Stimulated activated CD4-positive, alpha-beta T cell treated with anti-CD3 and anti-CD28 coated beads, Interleukin-1b, Interleukin-23, amount 100 ng/mL, for 48 hours (primary cell): ENCODE measurements around the gene SLC2A6.
"Not testable (repeated sequence)": the region's sequence is repeated elsewhere in the genome, so short reads cannot be mapped to it uniquely, and the experiment has no call there.

Source experiments
- DNase-seq: peaks from one replicate; pipeline ENCODE4 v3.0.0-alpha.2; 2020

Gene SLC2A6

DNA sequence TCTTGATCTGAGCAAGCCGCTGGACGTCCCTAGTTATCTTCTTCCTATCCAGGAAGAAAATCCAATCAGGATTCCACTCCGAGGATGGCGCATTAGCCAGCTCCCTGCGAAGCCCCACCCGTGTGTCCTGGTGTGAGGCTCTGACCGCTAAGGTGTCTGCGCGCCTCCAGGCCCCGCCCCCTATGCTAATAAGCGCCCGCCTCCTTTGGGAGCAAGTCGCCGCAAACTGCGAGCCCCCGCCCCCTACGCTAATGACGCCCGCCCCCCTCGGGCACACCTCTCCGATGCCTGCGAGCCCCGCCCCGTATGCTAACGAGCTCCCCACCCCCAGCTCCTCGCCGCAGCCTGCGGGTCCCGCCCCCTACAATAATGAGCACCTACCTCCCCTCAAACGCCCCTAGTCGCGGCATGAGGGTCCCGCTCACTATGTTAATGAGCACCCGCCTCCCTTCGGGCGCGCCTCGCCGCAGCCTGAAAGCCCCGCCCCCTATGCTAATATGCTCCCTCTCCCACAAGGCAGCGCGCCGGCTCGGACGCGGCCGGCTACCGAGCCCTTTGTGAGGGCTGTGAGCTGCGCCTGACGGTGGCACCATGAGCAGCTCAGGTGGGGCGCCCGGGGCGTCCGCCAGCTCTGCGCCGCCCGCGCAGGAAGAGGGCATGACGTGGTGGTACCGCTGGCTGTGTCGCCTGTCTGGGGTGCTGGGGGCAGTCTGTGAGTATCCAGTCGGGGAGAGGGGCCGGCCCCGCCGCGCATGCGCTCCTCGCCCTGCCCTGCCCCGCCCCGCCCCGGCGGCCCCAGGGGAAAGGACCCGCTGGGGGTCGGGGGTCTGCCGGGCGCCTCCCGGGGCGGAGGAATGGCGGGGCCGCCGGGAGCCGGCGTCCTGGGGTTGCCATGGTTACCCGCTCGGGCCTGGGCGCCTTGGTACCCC is 19.2 kb downstream of the SLC2A6 start, which contains the start of gene CACFD1:
Gene CACFD1 (plus strand): TSS at position 503 of the 929 bp plus-strand sequence. CDS start 89 bp downstream, at position 592.
- DNase-seq, result peak; percentile 91

DNA sequence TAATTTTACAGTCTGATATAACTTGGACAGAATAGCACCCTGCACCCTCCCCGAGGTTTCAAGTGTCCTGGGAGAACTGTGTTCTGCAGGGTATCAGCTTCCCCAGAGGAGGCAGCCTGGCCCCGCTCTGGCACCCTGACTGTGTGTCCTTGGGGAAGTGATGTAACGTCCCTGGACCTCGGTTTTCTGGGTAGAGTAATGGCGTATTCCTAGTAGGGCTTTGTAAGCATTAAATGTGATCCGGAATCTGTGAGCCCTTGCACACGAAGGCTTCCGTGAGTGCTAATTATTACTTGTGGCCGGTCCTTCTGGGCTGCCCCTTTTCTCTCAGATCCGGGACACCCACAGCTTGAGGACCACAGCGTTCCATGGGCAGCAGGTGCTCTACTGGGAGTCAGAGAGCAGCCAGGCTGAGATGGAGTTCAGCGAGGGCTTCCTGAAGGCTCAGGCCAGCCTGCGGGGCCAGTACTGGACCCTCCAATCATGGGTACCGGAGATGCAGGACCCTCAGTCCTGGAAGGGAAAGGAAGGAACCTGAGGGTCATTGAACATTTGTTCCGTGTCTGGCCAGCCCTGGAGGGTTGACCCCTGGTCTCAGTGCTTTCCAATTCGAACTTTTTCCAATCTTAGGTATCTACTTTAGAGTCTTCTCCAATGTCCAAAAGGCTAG is 20.1 kb downstream of the SLC2A6 start:
- no peak for DNase-seq

DNA sequence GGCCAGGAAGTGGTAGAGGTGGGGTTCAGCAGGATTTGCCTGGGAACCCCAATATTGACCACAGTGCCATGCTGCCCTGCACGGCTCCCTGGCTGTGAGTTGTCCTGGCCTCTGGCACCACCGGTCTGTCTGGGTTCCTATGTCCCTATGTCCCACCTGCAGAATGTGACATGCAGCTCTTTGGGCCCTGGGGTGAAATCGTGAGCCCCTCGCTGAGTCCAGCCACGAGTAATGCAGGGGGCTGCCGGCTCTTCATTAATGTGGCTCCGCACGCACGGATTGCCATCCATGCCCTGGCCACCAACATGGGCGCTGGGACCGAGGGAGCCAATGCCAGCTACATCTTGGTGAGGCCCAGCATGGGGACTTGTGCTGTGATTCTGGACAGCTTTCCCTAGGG is 21.2 kb downstream of the SLC2A6 start:
- no peak for DNase-seq

DNA sequence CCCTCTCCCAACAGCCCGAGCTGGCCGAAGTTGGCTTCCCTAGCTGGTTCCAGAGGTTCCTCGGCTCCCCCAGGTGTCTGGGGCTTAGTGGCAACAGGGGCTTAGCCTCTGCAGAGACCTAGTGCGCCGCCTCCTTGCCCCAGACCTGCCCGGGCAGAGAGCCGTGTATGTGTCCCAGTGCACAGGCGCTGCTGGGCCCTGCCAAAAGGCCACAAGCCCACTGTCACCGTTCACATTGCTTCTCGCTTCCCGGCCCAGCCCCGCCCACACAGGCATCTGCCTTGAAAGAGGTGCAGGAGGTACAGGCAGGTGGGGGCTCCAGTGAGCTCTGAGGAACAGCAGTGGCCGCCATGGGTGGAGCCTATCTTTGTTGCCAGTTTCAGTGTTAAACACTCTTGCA is 21.7 kb downstream of the SLC2A6 start:
- DNase-seq, result no peak

DNA sequence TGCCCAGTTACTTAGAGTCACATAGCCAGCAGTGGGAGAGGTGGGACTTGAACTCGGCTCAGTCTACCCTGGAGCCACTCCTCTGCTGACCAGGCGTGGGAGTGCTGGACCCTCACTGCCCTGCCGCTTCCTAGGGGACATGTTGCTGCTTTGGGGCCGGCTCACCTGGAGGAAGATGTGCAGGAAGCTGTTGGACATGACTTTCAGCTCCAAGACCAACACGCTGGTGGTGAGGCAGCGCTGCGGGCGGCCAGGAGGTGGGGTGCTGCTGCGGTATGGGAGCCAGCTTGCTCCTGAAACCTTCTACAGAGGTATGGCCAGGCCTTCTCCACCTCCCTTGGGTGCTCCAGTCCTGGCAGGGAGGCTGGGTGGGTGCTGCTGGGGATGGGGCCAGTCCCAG is 22.5 kb downstream of the SLC2A6 start:
- DNase-seq, result no peak

DNA sequence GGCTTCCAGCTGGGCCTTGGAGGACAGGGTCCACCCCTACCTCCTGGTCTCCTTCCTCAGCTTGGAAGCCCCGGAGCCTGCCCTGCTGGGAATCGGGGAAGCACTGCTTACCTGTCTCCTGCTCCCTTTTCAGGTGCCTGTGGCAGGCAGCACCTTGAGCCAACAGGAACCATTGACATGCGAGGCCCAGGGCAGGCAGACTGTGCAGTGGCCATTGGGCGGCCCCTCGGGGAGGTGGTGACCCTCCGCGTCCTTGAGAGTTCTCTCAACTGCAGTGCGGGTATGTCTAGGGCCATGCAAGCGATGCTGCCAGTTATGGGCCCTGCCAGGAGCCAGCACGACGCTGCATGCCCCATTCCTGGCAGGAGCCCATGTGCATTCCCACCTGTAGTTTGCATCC is 23.0 kb downstream of the SLC2A6 start:
- no peak for DNase-seq

DNA sequence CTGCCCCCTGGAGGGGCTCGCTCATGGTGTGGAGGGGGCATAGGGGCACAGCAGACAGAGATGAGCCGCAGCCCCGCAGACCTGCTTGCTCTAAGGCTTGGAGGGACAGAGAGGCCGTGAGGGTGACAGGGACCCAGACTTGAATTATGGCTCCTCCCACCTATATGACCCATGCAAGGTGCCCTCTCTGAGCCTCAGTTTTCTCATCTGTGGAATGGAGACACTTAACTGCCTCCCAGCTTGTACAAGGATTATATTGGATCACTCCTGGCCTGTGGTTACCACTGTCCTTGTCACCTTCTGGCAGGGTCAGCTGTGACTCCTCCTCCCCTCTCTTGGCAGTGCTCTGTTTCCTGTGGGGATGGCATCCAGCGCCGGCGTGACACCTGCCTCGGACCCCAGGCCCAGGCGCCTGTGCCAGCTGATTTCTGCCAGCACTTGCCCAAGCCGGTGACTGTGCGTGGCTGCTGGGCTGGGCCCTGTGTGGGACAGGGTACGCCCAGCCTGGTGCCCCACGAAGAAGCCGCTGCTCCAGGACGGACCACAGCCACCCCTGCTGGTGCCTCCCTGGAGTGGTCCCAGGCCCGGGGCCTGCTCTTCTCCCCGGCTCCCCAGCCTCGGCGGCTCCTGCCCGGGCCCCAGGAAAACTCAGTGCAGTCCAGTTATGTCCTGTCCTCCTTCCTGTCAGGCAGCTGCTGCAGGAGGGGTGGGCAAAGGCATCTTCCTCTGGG is 23.8 kb downstream of the SLC2A6 start:
- no peak for DNase-seq

DNA sequence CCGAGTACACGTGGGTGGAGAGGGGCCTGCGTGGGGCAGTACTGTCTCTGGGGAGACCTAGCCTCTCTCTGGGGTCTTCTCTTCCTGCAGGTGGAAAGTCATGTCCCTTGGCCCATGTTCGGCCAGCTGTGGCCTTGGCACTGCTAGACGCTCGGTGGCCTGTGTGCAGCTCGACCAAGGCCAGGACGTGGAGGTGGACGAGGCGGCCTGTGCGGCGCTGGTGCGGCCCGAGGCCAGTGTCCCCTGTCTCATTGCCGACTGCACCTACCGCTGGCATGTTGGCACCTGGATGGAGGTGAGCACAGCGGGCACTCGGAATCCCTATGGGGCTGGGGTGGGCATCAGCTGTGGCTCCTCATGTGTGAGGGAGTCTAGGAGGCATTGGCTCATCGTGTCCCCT is 24.6 kb downstream of the SLC2A6 start:
- DNase-seq, result no peak

DNA sequence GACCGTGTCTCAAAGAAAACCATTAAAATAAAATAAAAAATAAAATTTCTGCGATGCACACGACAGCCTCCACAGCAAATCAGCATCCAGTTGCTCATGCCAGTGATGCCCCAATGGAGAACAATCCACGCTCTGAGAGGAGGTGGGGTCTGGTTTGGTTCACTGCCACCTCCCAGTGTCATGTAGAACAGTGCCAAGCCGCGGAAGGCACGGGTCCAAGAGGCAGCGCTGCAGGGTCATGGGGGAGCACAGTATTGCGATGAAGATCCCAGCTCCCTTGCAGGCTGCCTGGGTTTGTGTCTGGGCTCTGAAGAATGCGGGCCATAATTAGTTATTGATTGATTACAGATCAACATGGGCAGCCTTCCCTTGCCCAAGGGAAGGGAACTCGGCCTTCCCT is 25.2 kb downstream of the SLC2A6 start:
- DNase-seq, result no peak

DNA sequence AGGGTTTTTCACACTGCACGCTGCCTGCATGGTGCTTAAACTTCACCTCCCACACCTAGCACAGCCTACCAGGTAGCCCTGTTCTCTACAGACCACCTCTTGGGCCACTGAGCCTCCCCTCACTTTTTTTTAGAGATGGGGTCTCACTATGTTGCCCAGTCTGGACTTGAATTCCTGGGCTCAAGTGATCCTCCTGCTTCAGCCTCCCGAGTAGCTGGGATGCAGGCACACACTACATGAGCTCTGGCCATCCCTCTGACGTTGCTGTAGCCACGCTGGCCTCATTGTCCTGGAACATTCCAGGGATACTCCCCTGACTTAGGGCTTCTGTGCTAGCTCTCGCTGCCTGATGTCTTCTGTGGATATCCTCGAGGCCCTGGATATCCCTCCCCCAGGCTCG is 26.3 kb downstream of the SLC2A6 start:
- DNase-seq, result no peak

DNA sequence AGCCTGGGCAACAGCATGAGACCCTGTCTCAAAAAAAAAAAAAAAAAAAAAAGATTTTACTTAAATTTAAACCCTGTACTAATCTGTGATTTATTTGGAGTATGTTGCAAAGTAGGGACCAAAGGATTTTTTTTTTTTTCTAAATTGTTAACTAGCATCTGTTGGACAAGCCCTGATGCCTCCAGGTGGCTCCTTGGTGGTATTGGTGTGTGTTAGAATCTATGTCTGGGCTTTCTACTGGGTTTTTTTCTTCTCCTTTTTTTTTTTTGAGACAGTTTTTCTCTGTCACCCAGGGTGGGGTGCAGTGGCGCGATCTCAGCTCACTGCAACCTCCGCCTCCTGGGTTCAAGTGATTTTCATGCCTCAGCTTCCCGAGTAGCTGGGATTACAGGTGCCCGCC is 27.0 kb downstream of the SLC2A6 start:
- not testable (repeated sequence) for DNase-seq

DNA sequence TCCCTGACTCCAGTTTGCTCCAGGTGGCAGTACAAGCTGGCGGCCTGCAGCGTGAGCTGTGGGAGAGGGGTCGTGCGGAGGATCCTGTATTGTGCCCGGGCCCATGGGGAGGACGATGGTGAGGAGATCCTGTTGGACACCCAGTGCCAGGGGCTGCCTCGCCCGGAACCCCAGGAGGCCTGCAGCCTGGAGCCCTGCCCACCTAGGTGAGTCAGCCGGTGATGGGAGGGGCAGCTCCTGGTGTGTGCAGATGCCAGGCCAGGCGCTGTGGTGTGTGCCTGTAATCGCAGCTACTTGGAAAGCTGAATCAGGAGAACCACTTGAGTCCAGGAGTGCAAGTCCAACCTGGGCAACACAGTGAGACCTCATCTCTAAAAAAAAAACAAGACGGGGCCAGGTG is 29.1 kb downstream of the SLC2A6 start:
- DNase-seq, result no peak

DNA sequence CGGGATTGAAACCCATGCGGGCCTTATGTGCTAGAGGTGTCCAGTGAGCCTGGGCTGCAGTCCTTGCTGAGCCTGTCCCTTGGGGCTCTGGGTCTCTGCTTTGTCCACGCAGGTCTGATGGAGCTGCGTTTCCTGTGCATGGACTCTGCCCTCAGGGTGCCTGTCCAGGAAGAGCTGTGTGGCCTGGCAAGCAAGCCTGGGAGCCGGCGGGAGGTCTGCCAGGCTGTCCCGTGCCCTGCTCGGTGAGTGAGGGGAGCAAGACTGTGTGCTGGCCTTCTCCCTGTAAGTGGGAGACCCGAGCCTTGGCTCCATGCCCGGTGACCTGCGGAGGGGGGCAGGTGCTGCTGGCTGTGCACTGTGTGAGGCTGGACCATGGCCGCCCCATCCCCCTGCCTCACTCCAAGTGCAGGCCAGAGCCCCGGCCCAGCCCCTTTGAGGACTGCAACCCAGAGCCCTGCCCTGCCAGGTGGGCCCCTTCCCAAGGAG is 30.4 kb downstream of the SLC2A6 start:
- DNase-seq, result no peak

DNA sequence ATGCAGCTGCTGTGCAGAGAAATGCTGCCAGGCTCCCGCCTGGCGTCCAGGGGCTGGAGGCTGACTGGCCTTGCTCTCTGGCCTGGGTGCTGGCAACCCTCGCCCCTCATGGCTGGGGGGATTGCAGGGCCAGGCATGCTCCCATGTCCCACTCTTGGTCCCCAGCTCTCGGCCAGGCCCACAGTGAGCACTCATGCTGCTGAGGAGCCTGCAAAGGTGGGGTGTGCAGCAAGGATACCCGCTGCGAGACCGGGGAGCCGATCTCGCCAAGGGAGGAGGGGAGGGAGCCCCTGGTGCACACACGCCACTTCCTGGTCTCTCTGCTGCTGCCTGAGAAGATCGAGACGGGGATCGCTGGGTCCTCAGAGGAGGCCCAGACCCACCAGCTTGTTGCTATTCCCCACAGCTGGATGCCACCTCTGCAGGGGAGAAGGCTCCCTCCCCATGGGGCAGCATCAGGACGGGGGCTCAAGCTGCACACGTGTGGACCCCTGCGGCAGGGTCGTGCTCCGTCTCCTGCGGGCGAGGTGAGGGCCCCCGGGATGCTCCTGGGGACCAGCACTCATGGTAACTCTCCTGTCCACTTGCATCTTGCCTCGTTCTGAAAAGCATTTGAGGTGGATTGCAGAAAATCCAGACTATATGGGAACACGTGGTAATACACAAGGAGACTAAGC is 33.5 kb downstream of the SLC2A6 start:
- no peak for DNase-seq

DNA sequence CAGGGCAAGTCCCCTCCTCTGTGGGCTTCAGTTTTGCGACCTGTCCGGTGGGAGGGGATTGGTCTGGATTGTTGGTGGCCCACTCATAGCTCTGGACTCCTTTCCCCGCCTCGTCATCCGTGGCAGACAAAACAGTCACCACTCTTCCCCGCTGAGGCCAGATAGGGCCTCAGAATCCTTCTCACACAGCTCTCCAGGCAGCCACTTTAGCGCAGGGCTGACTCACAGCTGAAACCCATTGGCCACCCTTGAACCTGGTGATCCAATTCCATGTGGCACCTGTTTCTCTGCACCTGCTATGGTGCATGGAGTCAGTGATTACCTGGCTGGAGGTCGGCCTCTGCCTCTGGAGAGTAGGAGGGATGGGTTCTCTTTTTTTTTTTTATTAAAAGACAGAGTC is 34.9 kb downstream of the SLC2A6 start:
- no peak for DNase-seq

DNA sequence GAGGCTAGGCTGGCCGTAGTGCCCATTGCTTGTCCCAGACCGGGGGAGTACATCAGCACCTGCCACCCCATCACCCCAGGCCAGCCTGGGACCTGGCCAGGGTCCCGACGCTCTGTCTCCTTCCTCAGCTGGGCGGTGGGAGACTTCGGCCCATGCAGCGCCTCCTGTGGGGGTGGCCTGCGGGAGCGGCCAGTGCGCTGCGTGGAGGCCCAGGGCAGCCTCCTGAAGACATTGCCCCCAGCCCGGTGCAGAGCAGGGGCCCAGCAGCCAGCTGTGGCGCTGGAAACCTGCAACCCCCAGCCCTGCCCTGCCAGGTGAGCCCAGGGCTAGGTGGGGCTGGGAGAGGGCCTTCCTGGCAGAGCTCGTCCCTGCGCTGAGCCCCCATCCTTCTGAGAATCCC is 35.7 kb downstream of the SLC2A6 start:
- no peak for DNase-seq

DNA sequence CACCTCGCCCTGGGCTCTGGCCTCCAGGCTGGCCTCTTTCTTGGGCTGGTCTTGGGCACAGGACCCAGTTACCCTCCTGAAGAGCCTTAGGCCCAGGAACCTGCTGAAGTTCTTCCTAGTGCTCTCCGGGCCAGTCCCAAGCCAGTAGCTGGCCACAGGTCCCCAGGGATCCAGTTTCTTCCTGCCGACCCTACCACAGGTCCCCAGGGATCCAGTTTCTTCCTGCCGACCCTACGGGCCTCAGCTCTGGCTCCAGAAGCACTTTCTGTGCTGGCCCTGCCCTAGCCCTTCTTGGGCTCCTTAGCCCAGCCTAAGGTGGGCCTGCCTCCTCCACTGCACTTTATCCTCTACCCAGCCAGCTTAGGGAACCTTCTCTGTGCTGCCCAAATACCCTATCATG is 37.3 kb downstream of the SLC2A6 start:
- no peak for DNase-seq

DNA sequence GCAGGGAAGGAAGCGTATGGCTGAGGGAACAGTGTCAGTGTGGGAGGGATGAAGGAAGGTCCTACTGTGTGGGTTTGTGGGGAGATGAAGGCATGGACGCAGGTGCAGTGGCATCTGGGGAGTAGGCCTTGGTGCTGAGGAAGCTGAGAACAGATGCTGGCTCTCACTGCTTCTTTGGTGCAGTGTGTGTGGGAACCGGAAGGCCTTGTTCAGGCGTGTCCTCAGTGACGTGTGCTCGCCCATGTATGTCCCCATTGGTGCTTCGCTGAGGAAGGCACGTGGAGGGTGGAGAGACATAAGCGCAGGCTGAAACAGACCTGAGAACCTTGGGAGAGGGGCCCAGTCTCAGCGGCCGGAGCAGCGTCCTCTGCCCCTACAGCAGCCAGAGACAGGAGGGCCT is 38.0 kb downstream of the SLC2A6 start:
- DNase-seq, result no peak

DNA sequence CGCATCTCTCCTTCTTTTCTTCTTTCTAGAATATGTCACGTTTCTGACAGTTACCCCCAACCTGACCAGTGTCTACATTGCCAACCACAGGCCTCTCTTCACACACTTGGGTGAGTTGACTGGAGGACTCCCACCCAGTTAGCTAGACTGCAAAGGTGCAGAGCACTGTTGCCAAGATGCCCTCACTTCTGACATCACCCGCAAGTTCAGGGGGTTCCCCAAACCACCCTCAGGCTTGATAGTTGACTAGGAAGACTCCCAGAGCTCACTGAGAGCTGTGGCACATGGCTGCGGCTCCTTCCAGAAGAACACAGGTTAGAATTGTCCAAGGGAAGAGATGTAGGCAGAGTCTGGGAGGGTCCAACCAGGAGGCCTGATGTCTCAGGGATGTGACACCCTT is 39.6 kb downstream of the SLC2A6 start:
- peak; percentile 24 for DNase-seq

DNA sequence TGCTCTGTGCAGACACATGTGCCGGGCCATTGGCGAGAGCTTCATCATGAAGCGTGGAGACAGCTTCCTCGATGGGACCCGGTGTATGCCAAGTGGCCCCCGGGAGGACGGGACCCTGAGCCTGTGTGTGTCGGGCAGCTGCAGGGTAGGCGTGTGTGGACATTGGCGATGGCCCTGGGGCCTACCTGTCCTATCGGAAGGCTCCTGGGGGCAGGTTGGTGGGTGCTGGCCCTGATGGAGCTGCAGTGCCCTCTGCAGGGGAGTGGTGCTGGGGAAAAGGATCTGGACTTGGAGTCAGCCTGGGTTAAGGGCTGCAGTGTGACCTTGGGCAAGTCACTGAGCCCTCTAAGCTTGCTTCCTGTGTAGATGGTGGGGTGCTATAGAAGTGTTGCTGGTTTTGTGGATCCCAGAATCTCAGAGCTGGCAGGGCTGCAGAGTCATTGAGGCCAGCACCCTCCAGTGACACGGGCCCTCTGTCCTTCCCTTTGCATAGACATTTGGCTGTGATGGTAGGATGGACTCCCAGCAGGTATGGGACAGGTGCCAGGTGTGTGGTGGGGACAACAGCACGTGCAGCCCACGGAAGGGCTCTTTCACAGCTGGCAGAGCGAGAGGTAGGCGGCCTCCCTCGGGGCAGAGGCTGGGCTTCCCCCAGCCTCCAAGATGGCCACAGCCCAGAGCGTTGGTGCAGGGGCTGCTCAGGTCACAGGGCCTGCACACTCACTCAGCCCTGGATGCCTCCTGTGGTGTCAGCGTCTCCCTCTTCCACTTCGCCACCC is 41.0 kb downstream of the SLC2A6 start:
- DNase-seq, result no peak

DNA sequence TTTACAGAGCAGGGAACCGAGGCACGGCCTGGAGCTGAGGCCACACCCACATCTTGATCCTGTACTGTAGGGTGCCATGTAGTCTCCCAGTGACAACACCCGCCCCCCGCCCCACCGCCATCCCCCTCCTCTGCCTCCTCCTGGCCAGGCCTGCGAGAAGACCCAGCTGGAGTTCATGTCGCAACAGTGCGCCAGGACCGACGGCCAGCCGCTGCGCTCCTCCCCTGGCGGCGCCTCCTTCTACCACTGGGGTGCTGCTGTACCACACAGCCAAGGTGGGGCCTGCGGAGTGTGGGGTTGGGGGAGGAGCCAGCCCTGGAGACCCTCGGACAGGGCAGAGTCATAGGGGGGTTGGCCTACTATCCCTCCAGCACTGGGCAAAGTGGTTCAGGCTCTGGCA is 42.2 kb downstream of the SLC2A6 start:
- no peak for DNase-seq

DNA sequence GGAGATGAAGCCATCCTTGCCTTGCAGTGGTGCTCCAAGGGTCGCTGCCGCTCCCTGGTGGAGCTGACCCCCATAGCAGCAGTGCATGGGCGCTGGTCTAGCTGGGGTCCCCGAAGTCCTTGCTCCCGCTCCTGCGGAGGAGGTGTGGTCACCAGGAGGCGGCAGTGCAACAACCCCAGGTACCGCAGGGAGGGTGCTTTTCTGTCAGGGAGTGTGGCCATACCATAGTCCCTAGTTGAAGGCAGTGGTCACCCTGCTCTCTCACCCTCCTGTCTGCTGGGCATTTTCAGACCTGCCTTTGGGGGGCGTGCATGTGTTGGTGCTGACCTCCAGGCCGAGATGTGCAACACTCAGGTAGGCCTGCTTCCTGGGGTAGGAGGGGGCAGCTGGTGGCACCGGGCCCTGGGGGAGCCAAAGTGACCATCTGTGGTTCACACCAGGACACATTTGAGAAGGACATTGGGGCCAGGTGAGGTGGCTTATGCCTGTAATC is 45.5 kb downstream of the SLC2A6 start:
- DNase-seq, result no peak
